Neural progenitor cell (in vitro differentiated cells): ENCODE results near the gene SPATA6. TPM values are rescaled to one million over a fixed set of nuclear protein-coding genes. Genes with fewer than 3 reads are reported as not detected.
A peak's percentile ranks its signal among the peaks of the same experiment; 100 is the strongest.

Source experiments
- DNase-seq: peaks from one replicate; pipeline ENCODE4 v3.0.0-alpha.2; 2016; ENCODE audit warnings: low spot score
- H2AFZ ChIP-seq: fragments of 200-600 bp; sonication (generic); replicated peaks from 2 replicates; pipeline ENCODE4 v1.6.1; 2016; ENCODE audit warnings: antibody characterized with exemption
- H3F3A ChIP-seq: fragments of 200-600 bp; sonication (generic); 2 replicates; pipeline ENCODE4 v1.6.1; 2016; ENCODE audit warnings: antibody characterized with exemption, low read depth
- H3K27ac ChIP-seq: fragments of 200-600 bp; sonication (generic); 2 replicates; pipeline ENCODE4 v1.5.1; 2016; ENCODE audit warnings: mild to moderate bottlenecking
- H3K27me3 ChIP-seq: fragments of 200-600 bp; sonication (generic); 2 replicates; pipeline ENCODE4 v1.6.1; 2016; ENCODE audit warnings: mild to moderate bottlenecking, moderate library complexity
- H3K36me3 ChIP-seq: fragments of 200-600 bp; sonication (generic); 2 replicates; pipeline ENCODE4 v1.5.1; 2016
- H3K4me1 ChIP-seq: fragments of 200-600 bp; sonication (generic); 2 replicates; pipeline ENCODE4 v1.6.1; 2016; ENCODE audit warnings: mixed run types
- H3K4me2 ChIP-seq: fragments of 200-600 bp; sonication (generic); 2 replicates; pipeline ENCODE4 v1.6.1; 2016
- H3K4me3 ChIP-seq: fragments of 200-600 bp; sonication (generic); 2 replicates; pipeline ENCODE4 v1.5.1; 2016
- H3K79me2 ChIP-seq: fragments of 200-600 bp; sonication (generic); 2 replicates; pipeline ENCODE4 v1.6.1; 2016; ENCODE audit warnings: low read depth
- H3K9ac ChIP-seq: fragments of 200-600 bp; sonication (generic); 2 replicates; pipeline ENCODE4 v1.6.1; 2016
- H3K9me3 ChIP-seq: fragments of 200-600 bp; sonication (generic); 2 replicates; pipeline ENCODE4 v1.5.1; 2016; ENCODE audit warnings: low read depth
- H4K20me1 ChIP-seq: fragments of 200-600 bp; sonication (generic); 2 replicates; pipeline ENCODE4 v1.6.1; 2016; ENCODE audit warnings: low read depth
- H3K27ac Mint-ChIP-seq: 3 replicates; pipeline ENCODE4 v1.8.0; 2021; ENCODE audit warnings: mixed read lengths
- H3K27me3 Mint-ChIP-seq: 2 replicates; pipeline ENCODE4 v1.8.0; 2022; ENCODE audit warnings: low read depth, mild to moderate bottlenecking, inconsistent platforms, moderate library complexity, mixed read lengths; ENCODE audit not compliant: insufficient read depth
- H3K36me3 Mint-ChIP-seq: 3 replicates; pipeline ENCODE4 v1.8.0; 2021; ENCODE audit warnings: mixed read lengths
- H3K4me1 Mint-ChIP-seq: 3 replicates; pipeline ENCODE4 v1.8.0; 2021; ENCODE audit warnings: mixed read lengths
- H3K4me3 Mint-ChIP-seq: 3 replicates; pipeline ENCODE4 v1.8.0; 2021; ENCODE audit warnings: mild to moderate bottlenecking, moderate library complexity, mixed read lengths
- H3K9me3 Mint-ChIP-seq: 3 replicates; pipeline ENCODE4 v1.8.0; 2020; ENCODE audit warnings: mixed read lengths
- EZH2 ChIP-seq: fragments of 200-600 bp; sonication (generic); IDR thresholded peaks from 2 replicates; pipeline ENCODE4 v1.6.1; 2017; ENCODE audit warnings: antibody characterized with exemption, mild to moderate bottlenecking, moderate library complexity
- EZH2phosphoT487 ChIP-seq: fragments of 200-600 bp; sonication (generic); IDR thresholded peaks from 2 replicates; pipeline ENCODE4 v1.6.1; 2017; ENCODE audit warnings: antibody characterized with exemption
- total RNA-seq: library from RNA; depleted of rRNA; stranded (reverse); fragments of >200 nt; gene quantifications from 2 replicates; pipeline ENCODE4 v1.2.3, GENCODE V29; 2015; ENCODE audit warnings: low replicate concordance
- TF ChIP-seq, protein P1 (sequence below): fragments of 200-600 bp; sonication (generic); IDR thresholded peaks from 2 replicates; pipeline ENCODE4 v1.5.1; 2017; ENCODE audit warnings: antibody characterized with exemption, mild to moderate bottlenecking

The SPATA6 gene
- total RNA-seq, 1 donor from 2014 or later = 33.5 TPM

DNA sequence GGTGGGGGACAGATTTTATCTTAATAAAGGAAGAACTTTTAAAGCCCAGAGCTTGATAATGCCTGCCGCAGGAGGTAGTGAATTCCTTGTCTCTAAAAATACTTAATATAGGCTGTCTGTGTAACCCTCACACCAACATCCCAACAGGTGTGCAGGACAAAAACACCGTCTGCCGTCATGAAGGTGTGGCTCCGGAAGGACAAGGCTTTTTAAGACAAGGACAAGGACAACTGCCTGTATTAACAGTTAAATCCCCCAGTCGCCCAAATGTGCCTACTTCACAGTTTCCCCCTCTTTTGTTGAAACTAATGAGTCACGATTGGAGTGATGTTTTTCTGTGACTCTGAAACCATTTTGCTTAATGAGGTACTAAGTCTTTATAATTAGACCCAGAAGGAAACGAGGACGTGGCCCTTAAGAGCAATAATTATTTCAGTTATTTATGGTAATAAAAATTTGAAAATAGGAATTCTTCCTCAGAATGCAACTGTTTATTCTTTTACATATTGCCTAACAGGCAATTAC lies 27.3 kb upstream of the SPATA6 start:
- Histone ChIP-seq H3K9ac (no peak overlapping the region), H3F3A (no peaks in the 10 kb centered on the region), H3K36me3 (no peaks in the 10 kb centered on the region), H3K27ac (no peak overlapping the region), H3K4me1 (no peaks in the 10 kb centered on the region), H3K79me2 (no peaks in the 10 kb centered on the region), H3K4me2 (no peak overlapping the region), H3K9me3 (no peaks in the 10 kb centered on the region), H3K4me3 (no peak overlapping the region), H2AFZ (no peak overlapping the region), H3K27me3 (no peaks in the 10 kb centered on the region), H4K20me1 (no peaks in the 10 kb centered on the region)
- Mint-ChIP-seq H3K27ac (no peak overlapping the region), H3K27me3 (no peaks in the 10 kb centered on the region), H3K9me3 (no peaks in the 10 kb centered on the region), H3K36me3 (no peaks in the 10 kb centered on the region), H3K4me3 (no peak overlapping the region), H3K4me1 (peaks cover 15% of the 10 kb centered on the region)
- DNase-seq = no peak
- TF ChIP-seq EZH2phosphoT487 (no peak), EZH2 (no peak)
- TF ChIP-seq, protein P1, sequence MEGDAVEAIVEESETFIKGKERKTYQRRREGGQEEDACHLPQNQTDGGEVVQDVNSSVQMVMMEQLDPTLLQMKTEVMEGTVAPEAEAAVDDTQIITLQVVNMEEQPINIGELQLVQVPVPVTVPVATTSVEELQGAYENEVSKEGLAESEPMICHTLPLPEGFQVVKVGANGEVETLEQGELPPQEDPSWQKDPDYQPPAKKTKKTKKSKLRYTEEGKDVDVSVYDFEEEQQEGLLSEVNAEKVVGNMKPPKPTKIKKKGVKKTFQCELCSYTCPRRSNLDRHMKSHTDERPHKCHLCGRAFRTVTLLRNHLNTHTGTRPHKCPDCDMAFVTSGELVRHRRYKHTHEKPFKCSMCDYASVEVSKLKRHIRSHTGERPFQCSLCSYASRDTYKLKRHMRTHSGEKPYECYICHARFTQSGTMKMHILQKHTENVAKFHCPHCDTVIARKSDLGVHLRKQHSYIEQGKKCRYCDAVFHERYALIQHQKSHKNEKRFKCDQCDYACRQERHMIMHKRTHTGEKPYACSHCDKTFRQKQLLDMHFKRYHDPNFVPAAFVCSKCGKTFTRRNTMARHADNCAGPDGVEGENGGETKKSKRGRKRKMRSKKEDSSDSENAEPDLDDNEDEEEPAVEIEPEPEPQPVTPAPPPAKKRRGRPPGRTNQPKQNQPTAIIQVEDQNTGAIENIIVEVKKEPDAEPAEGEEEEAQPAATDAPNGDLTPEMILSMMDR = no peak

DNA sequence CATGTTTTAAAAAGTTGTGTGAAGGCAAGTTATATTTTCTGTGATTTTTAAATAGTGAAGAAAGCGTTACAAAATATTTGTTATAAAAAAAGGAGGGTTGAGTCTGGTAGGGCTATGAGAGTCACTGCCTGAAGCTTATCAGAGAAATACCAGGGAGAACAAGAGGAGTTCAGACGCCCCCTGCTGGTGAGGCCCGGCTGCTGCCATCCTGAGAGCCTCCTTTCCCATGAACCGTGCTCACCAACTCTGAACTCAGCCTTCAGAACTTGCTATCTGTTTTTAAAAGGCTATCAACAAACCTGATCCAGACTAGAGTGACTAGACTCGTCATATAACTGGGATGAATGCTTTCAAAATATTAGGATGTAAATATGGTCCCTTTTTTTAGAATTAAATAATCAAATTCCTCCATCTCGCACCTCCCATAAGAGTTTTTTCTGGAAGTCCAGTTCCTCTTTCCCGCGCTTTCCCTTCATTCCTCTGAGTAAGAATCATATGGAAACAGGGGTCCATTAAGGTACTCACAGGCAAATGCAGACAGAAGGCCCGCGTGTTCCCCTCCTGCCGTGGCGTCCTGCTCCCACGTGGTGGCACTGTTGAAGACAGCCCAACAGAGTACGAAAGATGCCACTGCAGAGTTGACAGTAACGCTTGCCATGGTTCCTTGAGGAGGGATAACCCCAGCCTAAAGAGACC lies 26.2 kb upstream of the SPATA6 start:
- Histone ChIP-seq H3K4me2 (no peak overlapping the region), H3K27me3 (no peaks in the 10 kb centered on the region), H2AFZ (no peak overlapping the region), H3K27ac (no peak overlapping the region), H3F3A (no peaks in the 10 kb centered on the region), H3K36me3 (no peaks in the 10 kb centered on the region), H3K4me3 (no peak overlapping the region), H3K79me2 (no peaks in the 10 kb centered on the region), H4K20me1 (no peaks in the 10 kb centered on the region), H3K4me1 (no peaks in the 10 kb centered on the region), H3K9ac (no peak overlapping the region), H3K9me3 (no peaks in the 10 kb centered on the region)
- Mint-ChIP-seq H3K36me3 (no peaks in the 10 kb centered on the region), H3K4me3 (no peak overlapping the region), H3K4me1 (peaks cover 22% of the 10 kb centered on the region), H3K27ac (no peak overlapping the region), H3K9me3 (no peaks in the 10 kb centered on the region), H3K27me3 (no peaks in the 10 kb centered on the region)
- no peak for TF ChIP-seq EZH2phosphoT487
- TF ChIP-seq, protein P1 = peak; percentile 79
- peak; percentile 81 for DNase-seq

DNA sequence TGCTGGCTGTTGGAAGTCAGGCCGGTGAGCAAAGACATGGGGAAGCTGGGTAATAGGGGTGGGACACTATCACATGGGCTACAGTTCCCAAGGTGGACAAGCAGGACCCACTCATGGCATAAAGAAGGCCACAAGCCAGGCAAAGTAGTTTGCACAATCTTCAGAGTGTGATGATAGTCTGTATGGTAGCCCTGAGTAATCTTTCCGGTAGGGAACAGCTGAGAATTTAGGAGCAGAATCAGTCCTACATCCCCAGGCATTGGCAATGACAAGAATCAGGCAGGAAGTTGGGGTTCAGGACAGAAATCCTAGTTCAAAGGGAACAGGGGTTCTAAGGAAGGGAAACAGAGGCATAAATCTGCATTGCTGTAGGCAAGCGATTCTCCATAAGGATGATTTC lies 23.9 kb upstream of the SPATA6 start:
- Histone ChIP-seq H3K4me3 (no peak overlapping the region), H3K9me3 (no peaks in the 10 kb centered on the region), H3K27me3 (no peaks in the 10 kb centered on the region), H4K20me1 (no peaks in the 10 kb centered on the region), H3F3A (no peaks in the 10 kb centered on the region), H3K4me2 (no peak overlapping the region), H3K4me1 (peaks cover 10% of the 10 kb centered on the region), H3K9ac (no peak overlapping the region), H3K79me2 (no peaks in the 10 kb centered on the region), H2AFZ (no peak overlapping the region), H3K27ac (no peak overlapping the region), H3K36me3 (no peaks in the 10 kb centered on the region)
- no peaks in the 10 kb centered on the region for H3K27me3 Mint-ChIP-seq
- DNase-seq = no peak
- no peak for TF ChIP-seq EZH2
- no peak for TF ChIP-seq EZH2phosphoT487
- TF ChIP-seq, protein P1 = no peak
- no peaks in the 10 kb centered on the region for H3K36me3 Mint-ChIP-seq
- peaks cover 36% of the 10 kb centered on the region for H3K4me1 Mint-ChIP-seq
- no peaks in the 10 kb centered on the region for H3K9me3 Mint-ChIP-seq
- H3K4me3 Mint-ChIP-seq = no peak overlapping the region
- H3K27ac Mint-ChIP-seq = no peak overlapping the region
